Gastrocnemius medialis (tissue), 4 donors: ENCODE measurements around the gene POLD2.

ENCODE experiments used
- CTCF ChIP-seq, 5 experiments: fragments of 450-650 bp in 3 of 5; fragments of 200-600 bp in 2 of 5; sonication (generic) in 2 of 5; IDR thresholded peaks in 4 of 5; conservative IDR thresholded peaks in 1 of 5; 1 replicate in 4 of 5; 2 replicates in 1 of 5; pipeline ENCODE4 v1.5.1; 2016 to 2019; ENCODE audit warnings: antibody characterized with exemption in 5 of 5, mild to moderate bottlenecking in 3 of 5, moderate library complexity in 3 of 5
- POLR2A ChIP-seq, 2 donors: fragments of 450-650 bp; IDR thresholded peaks; one replicate each; pipeline ENCODE4 v1.6.1; 2017; ENCODE audit warnings: antibody characterized with exemption in 2 of 2, mild to moderate bottlenecking in 2 of 2, moderate library complexity in 2 of 2

DNA sequence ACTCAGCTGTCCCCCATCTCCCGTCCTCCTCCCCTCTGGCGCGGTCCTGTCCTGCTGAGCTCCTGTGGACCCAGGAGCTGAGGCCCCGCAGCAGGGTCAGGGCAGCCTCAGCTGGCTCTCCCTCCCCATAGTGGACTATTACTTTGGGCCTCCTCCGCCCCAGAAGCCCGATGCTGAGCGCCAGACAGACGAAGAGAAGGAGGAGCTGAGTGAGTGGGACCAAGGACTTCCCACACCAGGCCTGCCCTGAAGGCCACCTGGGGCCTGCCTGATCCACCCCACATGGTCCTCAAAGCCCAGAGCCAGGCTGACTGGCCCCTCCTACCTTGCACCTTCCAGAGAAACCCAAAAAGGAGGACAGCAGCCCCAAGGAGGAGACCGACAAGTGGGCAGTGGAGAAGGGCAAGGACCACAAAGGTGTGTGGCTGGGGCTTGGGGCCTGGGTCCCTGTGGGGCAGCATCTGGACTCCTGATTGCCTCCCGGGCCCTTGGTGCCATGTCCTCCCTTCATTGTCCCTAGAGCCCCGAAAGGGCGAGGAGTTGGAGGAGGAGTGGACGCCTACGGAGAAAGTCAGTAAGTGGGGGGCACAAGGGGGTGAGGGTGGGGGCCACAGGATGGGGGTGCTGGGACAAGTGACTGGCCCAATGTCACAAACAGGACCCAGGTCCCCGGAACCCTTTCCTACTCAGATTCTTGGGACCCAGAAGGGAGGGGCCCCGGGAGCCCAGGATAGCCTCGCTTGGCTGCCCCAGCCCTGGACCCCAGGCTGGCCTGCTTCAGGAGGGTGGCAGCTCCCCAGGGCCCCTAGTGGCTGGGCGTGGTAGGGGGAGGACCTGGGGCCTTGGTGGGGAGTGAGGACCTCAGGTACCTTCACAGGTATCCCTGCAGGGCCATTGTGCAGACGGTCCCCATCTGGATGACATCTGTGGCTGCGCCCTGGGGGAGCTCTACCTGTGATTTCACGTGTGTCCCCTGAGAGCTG lies 14.3 kb downstream of the POLD2 start:
- TF ChIP-seq CTCF (IDR thresholded peaks at IDR 0.05 in 4 of 5, conservative IDR thresholded peaks at IDR 0.05 in 1 of 5): no peak
- TF ChIP-seq POLR2A (IDR thresholded peaks at IDR 0.05): no peak
